ENCODE data around the gene PNPLA2. TPM values are rescaled to one million over a fixed set of nuclear protein-coding genes. Genes with fewer than 3 reads are reported as not detected.

PNPLA2 gene
- total RNA-seq, 4 donors from 2014 or later, result 71.8 to 254 (median 163) TPM

GRCh38 chr11:799641-800316, 18.9 kb upstream of the PNPLA2 start:
- Histone ChIP-seq H3K4me1 (peaks cover 13 to 47% (median 35%) of the 10 kb centered on the region in 4 donors), H3K27me3 (no peaks in the 10 kb centered on the region), H3K27ac (no peak overlapping the region), H3K36me3 (peaks cover 0 to 43% (median 0%) of the 10 kb centered on the region in 3 donors), H3K4me3 (no peak overlapping the region), H3K9me3 (no peaks in the 10 kb centered on the region)
- DNase-seq, result no peak
- TF ChIP-seq, protein P1, sequence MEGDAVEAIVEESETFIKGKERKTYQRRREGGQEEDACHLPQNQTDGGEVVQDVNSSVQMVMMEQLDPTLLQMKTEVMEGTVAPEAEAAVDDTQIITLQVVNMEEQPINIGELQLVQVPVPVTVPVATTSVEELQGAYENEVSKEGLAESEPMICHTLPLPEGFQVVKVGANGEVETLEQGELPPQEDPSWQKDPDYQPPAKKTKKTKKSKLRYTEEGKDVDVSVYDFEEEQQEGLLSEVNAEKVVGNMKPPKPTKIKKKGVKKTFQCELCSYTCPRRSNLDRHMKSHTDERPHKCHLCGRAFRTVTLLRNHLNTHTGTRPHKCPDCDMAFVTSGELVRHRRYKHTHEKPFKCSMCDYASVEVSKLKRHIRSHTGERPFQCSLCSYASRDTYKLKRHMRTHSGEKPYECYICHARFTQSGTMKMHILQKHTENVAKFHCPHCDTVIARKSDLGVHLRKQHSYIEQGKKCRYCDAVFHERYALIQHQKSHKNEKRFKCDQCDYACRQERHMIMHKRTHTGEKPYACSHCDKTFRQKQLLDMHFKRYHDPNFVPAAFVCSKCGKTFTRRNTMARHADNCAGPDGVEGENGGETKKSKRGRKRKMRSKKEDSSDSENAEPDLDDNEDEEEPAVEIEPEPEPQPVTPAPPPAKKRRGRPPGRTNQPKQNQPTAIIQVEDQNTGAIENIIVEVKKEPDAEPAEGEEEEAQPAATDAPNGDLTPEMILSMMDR (IDR thresholded peaks at IDR 0.05), result no peak
- TF ChIP-seq POLR2A (IDR thresholded peaks at IDR 0.05), result no peak

- H3K4me1 ChIP-seq, result peaks cover 13 to 43% (median 29%) of the 10 kb centered on the region in 4 donors
- no peaks in the 10 kb centered on the region for H3K27me3 ChIP-seq
- no peaks in the 10 kb centered on the region for H3K9me3 ChIP-seq
- no peak overlapping the region for H3K4me3 ChIP-seq
- no peak overlapping the region for H3K27ac ChIP-seq
- H3K36me3 ChIP-seq, result peaks cover 0 to 43% (median 0%) of the 10 kb centered on the region in 3 donors
- DNase-seq, result no peak
- TF ChIP-seq, protein P1 (IDR thresholded peaks at IDR 0.05), result no peak
- no peak for TF ChIP-seq POLR2A (IDR thresholded peaks at IDR 0.05)
Observed at GRCh38 chr11:800473-800872, 18.2 kb upstream of the PNPLA2 start.

DNA sequence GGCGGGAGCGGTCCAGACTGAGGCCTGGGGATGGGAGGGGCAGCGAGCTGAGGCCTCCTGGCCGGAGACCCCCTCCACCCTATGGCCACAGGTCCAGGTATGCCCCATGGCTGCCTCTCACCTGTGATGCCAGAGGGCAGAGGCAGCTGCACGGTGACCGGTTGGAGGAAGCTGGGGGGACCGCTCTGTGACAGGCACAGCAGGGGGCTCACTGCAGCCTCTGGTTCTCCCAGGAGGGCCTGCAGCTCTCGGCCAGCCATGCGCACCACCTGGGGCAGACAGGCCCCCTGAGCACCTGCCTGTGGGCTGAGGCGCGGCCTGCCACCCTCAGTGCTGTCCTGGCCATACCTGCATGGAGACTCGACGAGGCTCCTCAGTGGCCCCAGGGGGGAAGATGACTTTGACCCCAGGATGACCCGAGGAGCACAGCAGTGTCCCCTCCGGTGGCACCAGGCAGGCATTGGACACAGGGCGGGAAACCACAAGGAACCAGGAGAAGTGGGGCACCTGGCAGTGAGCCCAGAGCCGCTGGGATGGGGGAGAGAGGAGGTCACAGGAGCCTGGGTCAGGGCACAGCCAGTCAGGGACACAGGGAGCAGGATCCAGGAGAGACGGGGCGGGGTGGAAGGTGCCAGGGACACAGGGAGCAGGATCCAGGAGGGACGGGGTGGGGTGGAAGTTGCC, 17.5 kb upstream of the PNPLA2 start:
- Histone ChIP-seq H3K4me3 (no peak overlapping the region), H3K9me3 (no peaks in the 10 kb centered on the region), H3K27ac (no peak overlapping the region), H3K27me3 (no peaks in the 10 kb centered on the region), H3K36me3 (peaks cover 0 to 43% (median 0%) of the 10 kb centered on the region in 3 donors), H3K4me1 (peaks cover 13 to 43% (median 24%) of the 10 kb centered on the region in 4 donors)
- no peak for DNase-seq
- TF ChIP-seq, protein P1 (IDR thresholded peaks at IDR 0.05), result no peak
- TF ChIP-seq POLR2A (IDR thresholded peaks at IDR 0.05), result no peak

- H3K27ac ChIP-seq, result no peak overlapping the region
- DNase-seq, result no peak
- no peaks in the 10 kb centered on the region for H3K27me3 ChIP-seq
- no peak overlapping the region for H3K4me3 ChIP-seq
- H3K36me3 ChIP-seq, result peaks cover 0 to 43% (median 0%) of the 10 kb centered on the region in 3 donors
- H3K9me3 ChIP-seq, result no peaks in the 10 kb centered on the region
- no peak for TF ChIP-seq POLR2A (IDR thresholded peaks at IDR 0.05)
- TF ChIP-seq, protein P1 (IDR thresholded peaks at IDR 0.05), result no peak
- peaks cover 8 to 34% (median 15%) of the 10 kb centered on the region in 4 donors for H3K4me1 ChIP-seq
Observed at GRCh38 chr11:802018-802617, 16.6 kb upstream of the PNPLA2 start.

GRCh38 chr11:802693-803466, 15.8 kb upstream of the PNPLA2 start:
- H3K36me3 ChIP-seq, result peaks cover 0 to 43% (median 0%) of the 10 kb centered on the region in 3 donors
- no peak overlapping the region for H3K27ac ChIP-seq
- H3K9me3 ChIP-seq, result no peaks in the 10 kb centered on the region
- no peak for DNase-seq
- H3K27me3 ChIP-seq, result no peaks in the 10 kb centered on the region
- H3K4me3 ChIP-seq, result no peak overlapping the region
- no peak for TF ChIP-seq POLR2A (IDR thresholded peaks at IDR 0.05)
- TF ChIP-seq, protein P1 (IDR thresholded peaks at IDR 0.05), result no peak
- peaks cover 8 to 38% (median 14%) of the 10 kb centered on the region in 4 donors for H3K4me1 ChIP-seq

All from Peyer's patch (tissue), 4 donors.